Stomach smooth muscle (tissue), 2 donors: Measurements from ENCODE around the gene ST6GALNAC3.

Source experiments
- H3K27ac ChIP-seq: one replicate; pipeline ENCODE4 v1.7.0; 2013; ENCODE audit warnings: mild to moderate bottlenecking, low read length, inconsistent platforms
- H3K27me3 ChIP-seq, 2 donors: one replicate each; pipeline ENCODE4 v1.7.0; 2013; ENCODE audit warnings: low read length in 2 of 2; ENCODE audit not compliant: insufficient read depth in 2 of 2, control insufficient read depth in 1 of 2
- H3K36me3 ChIP-seq, 2 donors: one replicate each; pipeline ENCODE4 v1.7.0; 2013; ENCODE audit warnings: low read length in 2 of 2; ENCODE audit not compliant: control insufficient read depth in 2 of 2, insufficient read depth in 2 of 2
- H3K4me1 ChIP-seq: one replicate; pipeline ENCODE4 v1.7.0; 2013; ENCODE audit warnings: low read length; ENCODE audit not compliant: control insufficient read depth, insufficient read depth
- H3K4me3 ChIP-seq, 2 donors: one replicate each; pipeline ENCODE4 v1.7.0; 2013; ENCODE audit warnings: low read length in 2 of 2
- H3K9ac ChIP-seq, 2 donors: one replicate each; pipeline ENCODE4 v1.7.0; 2013; ENCODE audit warnings: low read length in 2 of 2, mild to moderate bottlenecking in 1 of 2
- H3K9me3 ChIP-seq, 2 donors: one replicate each; pipeline ENCODE4 v1.7.0; 2013; ENCODE audit warnings: low read length in 2 of 2; ENCODE audit not compliant: control insufficient read depth in 2 of 2
- donor health status: healthy.
- donor health status: Pancreatic carcinoma.

Gene ST6GALNAC3

GRCh38 chr1:76074321-76075187 lies at the start of gene ST6GALNAC3:
Gene ST6GALNAC3 (plus strand): TSS chr1:76074746.
- Histone ChIP-seq H3K27ac (peak within 1 kb of the TSS; percentile 62), H3K27me3 (no peaks in the 10 kb centered on the region), H3K9me3 (no peaks in the 10 kb centered on the region), H3K9ac (peak within 1 kb of the TSS; percentile 68 to 77), H3K4me3 (peak within 1 kb of the TSS; percentile 90 to 95), H3K4me1 (peaks cover 14% of the 10 kb centered on the region), H3K36me3 (no peaks in the 10 kb centered on the region)

GRCh38 chr1:76027341-76027740 lies 47.2 kb upstream of the ST6GALNAC3 start:
- H3K4me3 ChIP-seq, result no peak overlapping the region
- H3K4me1 ChIP-seq, result no peaks in the 10 kb centered on the region
- no peaks in the 10 kb centered on the region for H3K9me3 ChIP-seq
- H3K9ac ChIP-seq, result no peak overlapping the region
- H3K27ac ChIP-seq, result no peak overlapping the region
- no peaks in the 10 kb centered on the region for H3K27me3 ChIP-seq
- H3K36me3 ChIP-seq, result no peaks in the 10 kb centered on the region

- no peak overlapping the region for H3K27ac ChIP-seq
- H3K27me3 ChIP-seq, result no peaks in the 10 kb centered on the region
- H3K4me3 ChIP-seq, result no peak overlapping the region
- no peaks in the 10 kb centered on the region for H3K4me1 ChIP-seq
- no peak overlapping the region for H3K9ac ChIP-seq
- no peaks in the 10 kb centered on the region for H3K36me3 ChIP-seq
- no peaks in the 10 kb centered on the region for H3K9me3 ChIP-seq
Observed at GRCh38 chr1:76029331-76029730, 45.2 kb upstream of the ST6GALNAC3 start.

GRCh38 chr1:76031496-76031895 lies 43.0 kb upstream of the ST6GALNAC3 start:
- no peak overlapping the region for H3K4me3 ChIP-seq
- no peaks in the 10 kb centered on the region for H3K4me1 ChIP-seq
- no peak overlapping the region for H3K9ac ChIP-seq
- H3K27me3 ChIP-seq, result no peaks in the 10 kb centered on the region
- no peaks in the 10 kb centered on the region for H3K9me3 ChIP-seq
- H3K36me3 ChIP-seq, result no peaks in the 10 kb centered on the region
- H3K27ac ChIP-seq, result no peak overlapping the region

GRCh38 chr1:76033800-76034475 lies 40.6 kb upstream of the ST6GALNAC3 start:
- Histone ChIP-seq H3K36me3 (no peaks in the 10 kb centered on the region), H3K27ac (no peak overlapping the region), H3K9me3 (no peaks in the 10 kb centered on the region), H3K4me3 (no peak overlapping the region), H3K27me3 (no peaks in the 10 kb centered on the region), H3K4me1 (no peaks in the 10 kb centered on the region), H3K9ac (no peak overlapping the region)

- H3K27me3 ChIP-seq, result no peaks in the 10 kb centered on the region
- no peaks in the 10 kb centered on the region for H3K36me3 ChIP-seq
- no peak overlapping the region for H3K4me3 ChIP-seq
- no peak overlapping the region for H3K9ac ChIP-seq
- no peaks in the 10 kb centered on the region for H3K9me3 ChIP-seq
- no peak overlapping the region for H3K27ac ChIP-seq
- no peaks in the 10 kb centered on the region for H3K4me1 ChIP-seq
Observed at GRCh38 chr1:76035053-76035452, 39.5 kb upstream of the ST6GALNAC3 start.

- Histone ChIP-seq H3K36me3 (no peaks in the 10 kb centered on the region), H3K4me3 (no peak overlapping the region), H3K9ac (no peak overlapping the region), H3K27me3 (no peaks in the 10 kb centered on the region), H3K9me3 (no peaks in the 10 kb centered on the region), H3K4me1 (no peaks in the 10 kb centered on the region), H3K27ac (no peak overlapping the region)
Observed at GRCh38 chr1:76037324-76037723, 37.2 kb upstream of the ST6GALNAC3 start.

GRCh38 chr1:76038287-76039004 lies 36.1 kb upstream of the ST6GALNAC3 start:
- H3K4me3 ChIP-seq, result no peak overlapping the region
- H3K27me3 ChIP-seq, result no peaks in the 10 kb centered on the region
- no peaks in the 10 kb centered on the region for H3K36me3 ChIP-seq
- no peak overlapping the region for H3K27ac ChIP-seq
- no peaks in the 10 kb centered on the region for H3K4me1 ChIP-seq
- no peaks in the 10 kb centered on the region for H3K9me3 ChIP-seq
- H3K9ac ChIP-seq, result no peak overlapping the region

- Histone ChIP-seq H3K36me3 (no peaks in the 10 kb centered on the region), H3K27ac (no peak overlapping the region), H3K9ac (no peak overlapping the region), H3K4me3 (no peak overlapping the region), H3K4me1 (no peaks in the 10 kb centered on the region), H3K9me3 (no peaks in the 10 kb centered on the region), H3K27me3 (no peaks in the 10 kb centered on the region)
Observed at GRCh38 chr1:76046149-76046548, 28.4 kb upstream of the ST6GALNAC3 start.

- H3K36me3 ChIP-seq, result no peaks in the 10 kb centered on the region
Observed at GRCh38 chr1:76048219-76048618, 26.3 kb upstream of the ST6GALNAC3 start.

More at GRCh38 chr1:76048219-76048618, 26.3 kb upstream of the ST6GALNAC3 start:
- Histone ChIP-seq H3K9me3 (no peaks in the 10 kb centered on the region), H3K4me1 (peaks cover 4% of the 10 kb centered on the region), H3K27me3 (no peaks in the 10 kb centered on the region), H3K4me3 (no peak overlapping the region), H3K9ac (no peak overlapping the region), H3K27ac (no peak overlapping the region)
